ENCODE data around the gene SUGCT. TPM values are rescaled to one million over a fixed set of nuclear protein-coding genes. Genes with fewer than 3 reads are reported as not detected.
"Not testable (repeated sequence)": the region's sequence is repeated elsewhere in the genome, so short reads cannot be mapped to it uniquely, and the experiment has no call there.

Gene SUGCT
- total and polyA plus RNA-seq, 2 experiments from 2014 or later = 21.4 to 57.8 TPM

GRCh38 chr7:40147371-40148246 is 12.8 kb downstream of the SUGCT start:
- no peak for TF ChIP-seq CTCF (IDR thresholded peaks at IDR 0.05; ENCODE audit: low read depth, low read length)
- Histone ChIP-seq H3K4me3 (no peak overlapping the region), H3K27me3 (no peaks in the 10 kb centered on the region), H3K27ac (no peak overlapping the region), H3K36me3 (no peaks in the 10 kb centered on the region), H3K4me1 (ENCODE audit: low read depth) (no peaks in the 10 kb centered on the region), H3K9me3 (ENCODE audit: low read depth) (no peaks in the 10 kb centered on the region)
- peak in 1 of 2 donors; percentile 4 for DNase-seq (ENCODE audit: low read depth in 1 of 2, low spot score in 1 of 2)

GRCh38 chr7:40148247-40148580 is 13.4 kb downstream of the SUGCT start:
- H3K27ac ChIP-seq, H3K36me3 ChIP-seq, H3K4me3 ChIP-seq: not testable (repeated sequence)

GRCh38 chr7:40148671-40149070 is 13.9 kb downstream of the SUGCT start:
- H3K4me3 ChIP-seq = no peak overlapping the region
- H3K27ac ChIP-seq = no peak overlapping the region
- H3K27me3 ChIP-seq = no peaks in the 10 kb centered on the region
- no peak for DNase-seq (ENCODE audit: low read depth in 1 of 2, low spot score in 1 of 2)
- H3K9me3 ChIP-seq (ENCODE audit: low read depth) = no peaks in the 10 kb centered on the region
- H3K36me3 ChIP-seq = no peaks in the 10 kb centered on the region
- H3K4me1 ChIP-seq (ENCODE audit: low read depth) = no peaks in the 10 kb centered on the region
- no peak for TF ChIP-seq CTCF (IDR thresholded peaks at IDR 0.05; ENCODE audit: low read depth, low read length)

More at GRCh38 chr7:40148247-40148580, 13.4 kb downstream of the SUGCT start:
- not testable (repeated sequence) for H3K9me3 ChIP-seq (ENCODE audit: low read depth); H3K27me3 ChIP-seq; DNase-seq (ENCODE audit: low read depth in 1 of 2, low spot score in 1 of 2); H3K4me1 ChIP-seq (ENCODE audit: low read depth)

- Histone ChIP-seq H3K4me1 (ENCODE audit: low read depth) (no peaks in the 10 kb centered on the region), H3K27ac (no peak overlapping the region), H3K27me3 (no peaks in the 10 kb centered on the region), H3K9me3 (ENCODE audit: low read depth) (no peaks in the 10 kb centered on the region), H3K36me3 (no peaks in the 10 kb centered on the region), H3K4me3 (no peak overlapping the region)
- no peak for DNase-seq (ENCODE audit: low read depth in 1 of 2, low spot score in 1 of 2)
- no peak for TF ChIP-seq CTCF (IDR thresholded peaks at IDR 0.05; ENCODE audit: low read depth, low read length)
Measured at GRCh38 chr7:40151504-40151903, 16.7 kb downstream of the SUGCT start.

GRCh38 chr7:40156988-40157387 is 22.2 kb downstream of the SUGCT start:
- no peak for DNase-seq (ENCODE audit: low read depth in 1 of 2, low spot score in 1 of 2)
- TF ChIP-seq CTCF (IDR thresholded peaks at IDR 0.05; ENCODE audit: low read depth, low read length) = no peak
- Histone ChIP-seq H3K9me3 (ENCODE audit: low read depth) (no peaks in the 10 kb centered on the region), H3K4me1 (ENCODE audit: low read depth) (no peaks in the 10 kb centered on the region), H3K27me3 (no peaks in the 10 kb centered on the region), H3K4me3 (no peak overlapping the region), H3K27ac (no peak overlapping the region), H3K36me3 (no peaks in the 10 kb centered on the region)

GRCh38 chr7:40162516-40162915 is 27.7 kb downstream of the SUGCT start:
- no peak for DNase-seq (ENCODE audit: low read depth in 1 of 2, low spot score in 1 of 2)

More at GRCh38 chr7:40162516-40162915, 27.7 kb downstream of the SUGCT start:
- TF ChIP-seq CTCF (IDR thresholded peaks at IDR 0.05; ENCODE audit: low read depth, low read length) = no peak
- Histone ChIP-seq H3K4me1 (ENCODE audit: low read depth) (no peaks in the 10 kb centered on the region), H3K4me3 (no peak overlapping the region), H3K27me3 (no peaks in the 10 kb centered on the region), H3K36me3 (no peaks in the 10 kb centered on the region), H3K27ac (no peak overlapping the region), H3K9me3 (ENCODE audit: low read depth) (no peaks in the 10 kb centered on the region)

Measured in cardiac muscle cell (in vitro differentiated cells and primary cell).